GM18505 (cell line): ENCODE data around the gene GALM.
"Not testable (repeated sequence)": the region's sequence is repeated elsewhere in the genome, so short reads cannot be mapped to it uniquely, and the experiment has no call there.

Source experiments
- ATAC-seq: cut with Tn5 transposase; IDR thresholded peaks from one replicate; pipeline ENCODE4 v1.9.1; 2021; ENCODE audit not compliant: unreplicated experiment
- POLR2A ChIP-seq: IDR thresholded peaks from 4 replicates; pipeline ENCODE4 v1.6.1; 2011; ENCODE audit warnings: borderline replicate concordance; ENCODE audit not compliant: insufficient read depth, insufficient read length; ENCODE audit errors: extremely low read depth

Gene GALM

GRCh38 chr2:38754049-38754448 is 88.1 kb downstream of the GALM start:
- no peak for ATAC-seq
- TF ChIP-seq POLR2A: no peak

- TF ChIP-seq POLR2A: no peak
- no peak for ATAC-seq
Observed at GRCh38 chr2:38754506-38754905, 88.6 kb downstream of the GALM start.

GRCh38 chr2:38755891-38756290 is 90.0 kb downstream of the GALM start:
- ATAC-seq: not testable (repeated sequence)

- TF ChIP-seq POLR2A: no peak
- ATAC-seq: no peak
Observed at GRCh38 chr2:38763228-38763627, 97.3 kb downstream of the GALM start.

- TF ChIP-seq POLR2A: no peak
- ATAC-seq: no peak
Observed at GRCh38 chr2:38763728-38764127, 97.8 kb downstream of the GALM start.

- ATAC-seq: no peak
- TF ChIP-seq POLR2A: no peak
Observed at GRCh38 chr2:38765149-38765548, 99.2 kb downstream of the GALM start.

- no peak for ATAC-seq
- no peak for TF ChIP-seq POLR2A
Observed at GRCh38 chr2:38765551-38765950, 99.6 kb downstream of the GALM start.

- TF ChIP-seq POLR2A: no peak
- ATAC-seq: no peak
Observed at GRCh38 chr2:38771632-38772031, 105.7 kb downstream of the GALM start.

- no peak for ATAC-seq
- no peak for TF ChIP-seq POLR2A
Observed at GRCh38 chr2:38775097-38775920, 109.4 kb downstream of the GALM start.

- ATAC-seq: no peak
- TF ChIP-seq POLR2A: no peak
Observed at GRCh38 chr2:38775921-38776225, 110.0 kb downstream of the GALM start.

GRCh38 chr2:38776531-38776930 is 110.6 kb downstream of the GALM start:
- no peak for TF ChIP-seq POLR2A
- ATAC-seq: no peak

GRCh38 chr2:38778687-38779082 is 112.8 kb downstream of the GALM start:
- no peak for TF ChIP-seq POLR2A
- no peak for ATAC-seq

GRCh38 chr2:38783586-38783985 is 117.7 kb downstream of the GALM start:
- no peak for ATAC-seq
- TF ChIP-seq POLR2A: no peak
